ENCODE results near the gene LRRC74B. TPM values are rescaled to one million over a fixed set of nuclear protein-coding genes. Genes with fewer than 3 reads are reported as not detected.
"Not testable (repeated sequence)": the region's sequence is repeated elsewhere in the genome, so short reads cannot be mapped to it uniquely, and the experiment has no call there.

LRRC74B gene
- total RNA-seq (2014; rRNA removed; shearing (Covaris generic)) = not detected in 2 replicates

GRCh38 chr22:21045585-21046294, at the start of gene LRRC74B:
TSS of gene LRRC74B (plus strand) at chr22:21045946. CDS start at chr22:21045987, 41 bp downstream.
- peak within 1 kb of the TSS; percentile 25 for H3K4me3 ChIP-seq
- H3K27me3 ChIP-seq (replicated peaks) = no peaks in the 10 kb centered on the region
- peaks cover 9% of the 10 kb centered on the region for H3K4me1 ChIP-seq (replicated peaks)
- H3K27ac ChIP-seq = no peak within 1 kb of the TSS
- DNase-seq (ENCODE audit: low read depth in 1 of 2, low spot score in 2 of 2) = peak; percentile 74 to 90
- no peaks in the 10 kb centered on the region for H3K36me3 ChIP-seq
- H3K9me3 ChIP-seq (replicated peaks) = no peaks in the 10 kb centered on the region

GRCh38 chr22:20996031-20996410, 49.7 kb upstream of the LRRC74B start:
- H3K4me3 ChIP-seq = no peak overlapping the region
- no peaks in the 10 kb centered on the region for H3K27me3 ChIP-seq (replicated peaks)
- DNase-seq (ENCODE audit: low read depth in 1 of 2, low spot score in 2 of 2) = no peak
- H3K9me3 ChIP-seq (replicated peaks) = no peaks in the 10 kb centered on the region
- H3K36me3 ChIP-seq = peaks cover 76% of the 10 kb centered on the region
- H3K27ac ChIP-seq = no peak overlapping the region
- H3K4me1 ChIP-seq (replicated peaks) = peaks cover 13% of the 10 kb centered on the region

GRCh38 chr22:20996598-20997535, 48.9 kb upstream of the LRRC74B start:
- DNase-seq (ENCODE audit: low read depth in 1 of 2, low spot score in 2 of 2) = no peak
- Histone ChIP-seq H3K27ac (no peak overlapping the region), H3K36me3 (peaks cover 74% of the 10 kb centered on the region), H3K27me3 (replicated peaks) (no peaks in the 10 kb centered on the region), H3K9me3 (replicated peaks) (no peaks in the 10 kb centered on the region), H3K4me3 (no peak overlapping the region), H3K4me1 (replicated peaks) (peaks cover 17% of the 10 kb centered on the region)

- DNase-seq (ENCODE audit: low read depth in 1 of 2, low spot score in 2 of 2) = no peak
- Histone ChIP-seq H3K27ac (no peak overlapping the region), H3K4me3 (no peak overlapping the region), H3K27me3 (replicated peaks) (no peaks in the 10 kb centered on the region), H3K36me3 (peaks cover 66% of the 10 kb centered on the region), H3K9me3 (replicated peaks) (no peaks in the 10 kb centered on the region), H3K4me1 (replicated peaks) (peaks cover 18% of the 10 kb centered on the region)
These were observed 48.0 kb upstream of the LRRC74B start for GRCh38 chr22:20997536-20998257.

- no peak overlapping the region for H3K27ac ChIP-seq
- peaks cover 62% of the 10 kb centered on the region for H3K36me3 ChIP-seq
- no peaks in the 10 kb centered on the region for H3K27me3 ChIP-seq (replicated peaks)
- H3K4me3 ChIP-seq = no peak overlapping the region
- H3K4me1 ChIP-seq (replicated peaks) = peaks cover 23% of the 10 kb centered on the region
- no peaks in the 10 kb centered on the region for H3K9me3 ChIP-seq (replicated peaks)
- DNase-seq (ENCODE audit: low read depth in 1 of 2, low spot score in 2 of 2) = no peak
These were observed 47.1 kb upstream of the LRRC74B start for GRCh38 chr22:20998411-20999336.

GRCh38 chr22:20999350-21000206, 46.2 kb upstream of the LRRC74B start:
- no peak overlapping the region for H3K27ac ChIP-seq

GRCh38 chr22:21000207-21000986, 45.3 kb upstream of the LRRC74B start:
- peak in 1 of 2 experiments; percentile 10 for DNase-seq (ENCODE audit: low read depth in 1 of 2, low spot score in 2 of 2)
- H3K4me3 ChIP-seq = peak overlapping the region; percentile 72
- H3K27me3 ChIP-seq (replicated peaks) = no peaks in the 10 kb centered on the region
- H3K4me1 ChIP-seq (replicated peaks) = peaks cover 23% of the 10 kb centered on the region
- H3K36me3 ChIP-seq = peaks cover 56% of the 10 kb centered on the region
- H3K27ac ChIP-seq = no peak overlapping the region
- H3K9me3 ChIP-seq (replicated peaks) = no peaks in the 10 kb centered on the region

More at GRCh38 chr22:20999350-21000206, 46.2 kb upstream of the LRRC74B start:
- Histone ChIP-seq H3K4me3 (no peak overlapping the region), H3K9me3 (replicated peaks) (no peaks in the 10 kb centered on the region), H3K27me3 (replicated peaks) (no peaks in the 10 kb centered on the region), H3K36me3 (peaks cover 62% of the 10 kb centered on the region), H3K4me1 (replicated peaks) (peaks cover 23% of the 10 kb centered on the region)
- DNase-seq (ENCODE audit: low read depth in 1 of 2, low spot score in 2 of 2) = no peak

GRCh38 chr22:21000987-21001600, 44.7 kb upstream of the LRRC74B start:
- Histone ChIP-seq H3K4me1 (replicated peaks) (peaks cover 23% of the 10 kb centered on the region), H3K9me3 (replicated peaks) (no peaks in the 10 kb centered on the region), H3K4me3 (peak overlapping the region; percentile 72), H3K36me3 (peaks cover 55% of the 10 kb centered on the region), H3K27me3 (replicated peaks) (no peaks in the 10 kb centered on the region), H3K27ac (peak overlapping the region; percentile 97)
- DNase-seq (ENCODE audit: low read depth in 1 of 2, low spot score in 2 of 2) = no peak

GRCh38 chr22:21001601-21002325, 44.0 kb upstream of the LRRC74B start, which contains the start of gene THAP7:
TSS of gene THAP7 (minus strand) at chr22:21002118. CDS start at chr22:21001911, 207 bp downstream.
- peak within 1 kb of the TSS; percentile 72 for H3K4me3 ChIP-seq
- peaks cover 23% of the 10 kb centered on the region for H3K4me1 ChIP-seq (replicated peaks)
- no peaks in the 10 kb centered on the region for H3K9me3 ChIP-seq (replicated peaks)
- H3K27ac ChIP-seq = peak within 1 kb of the TSS; percentile 97
- DNase-seq (ENCODE audit: low read depth in 1 of 2, low spot score in 2 of 2) = peak; percentile 97 to 98
- peaks cover 50% of the 10 kb centered on the region for H3K36me3 ChIP-seq
- H3K27me3 ChIP-seq (replicated peaks) = no peaks in the 10 kb centered on the region

- Histone ChIP-seq H3K4me3 (no peak overlapping the region), H3K4me1 (replicated peaks) (peaks cover 23% of the 10 kb centered on the region), H3K9me3 (replicated peaks) (no peaks in the 10 kb centered on the region), H3K27me3 (replicated peaks) (no peaks in the 10 kb centered on the region), H3K27ac (no peak overlapping the region), H3K36me3 (peaks cover 29% of the 10 kb centered on the region)
- no peak for DNase-seq (ENCODE audit: low read depth in 1 of 2, low spot score in 2 of 2)
These were observed 42.0 kb upstream of the LRRC74B start for GRCh38 chr22:21003782-21004181.

- H3K27me3 ChIP-seq (replicated peaks); H3K36me3 ChIP-seq; H3K4me3 ChIP-seq; DNase-seq (ENCODE audit: low read depth in 1 of 2, low spot score in 2 of 2); H3K9me3 ChIP-seq (replicated peaks); H3K27ac ChIP-seq; H3K4me1 ChIP-seq (replicated peaks): not testable (repeated sequence)
These were observed 36.5 kb upstream of the LRRC74B start for GRCh38 chr22:21009208-21009607.

Measured in SJSA1 (cell line).